ENCODE results near the gene NAT16. TPM values are rescaled to one million over a fixed set of nuclear protein-coding genes. Genes with fewer than 3 reads are reported as not detected.

The NAT16 gene
- total RNA-seq, 1 experiment from 2014 or later: not detected

DNA sequence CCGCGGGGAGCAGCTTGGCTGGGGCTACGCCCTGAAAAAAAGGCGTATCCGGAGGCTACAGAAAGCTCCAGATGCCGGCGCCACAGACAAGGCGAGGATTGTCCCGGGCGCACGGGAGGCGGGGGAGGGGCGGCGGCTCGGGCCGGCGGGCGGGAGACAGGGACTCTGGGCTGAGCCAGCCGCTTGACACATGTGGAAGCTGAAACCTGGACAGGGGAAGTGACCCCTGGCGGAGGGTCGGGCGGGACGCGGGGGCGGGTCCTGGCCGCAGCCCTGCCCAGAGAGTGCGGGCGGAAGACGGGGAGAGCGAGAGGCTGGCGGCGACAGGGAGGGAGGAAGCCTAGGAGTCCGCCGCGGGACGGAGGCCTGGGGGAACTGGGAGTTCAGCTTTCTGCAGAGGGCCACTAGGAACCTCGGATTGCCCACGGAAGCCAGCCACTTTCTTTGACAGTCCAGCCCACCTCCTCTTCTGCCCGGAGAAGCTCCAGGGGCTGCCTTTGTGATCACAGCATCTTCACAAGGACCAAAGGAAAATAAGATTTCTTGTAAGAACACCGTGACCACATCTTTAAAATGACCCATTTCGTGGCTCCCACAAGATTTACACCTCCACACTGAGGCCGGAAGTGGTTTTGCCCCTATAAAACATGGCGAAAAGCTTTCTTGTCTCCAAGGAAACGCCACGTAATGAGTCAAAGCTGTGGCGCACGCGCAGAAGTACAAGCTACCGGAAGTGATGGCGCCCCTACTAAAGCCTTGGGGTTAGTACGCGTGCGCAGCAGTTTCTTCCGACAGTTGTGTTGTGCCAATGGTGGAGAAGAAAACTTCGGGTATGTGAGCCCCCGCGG, 37.5 kb upstream of the NAT16 start, which contains the start of the genes PLOD3 and ZNHIT1:
PLOD3 (minus strand) TSS at position 194 of the 848 bp plus-strand sequence. CDS start 307 bp downstream, outside the sequence.
ZNHIT1 (plus strand) TSS at position 778 of the 848 bp plus-strand sequence; CDS start at position 809, 31 bp downstream.
- Histone ChIP-seq H3K27ac (ENCODE audit: low read length) (peak within 1 kb of the TSS; percentile 56), H3K36me3 (ENCODE audit: insufficient read depth, low read length) (no peaks in the 10 kb centered on the region), H2AFZ (ENCODE audit: low read length) (peak within 1 kb of the TSS; percentile 85), H3K9ac (ENCODE audit: low read length) (peak within 1 kb of the TSS; percentile 86), H3K27me3 (ENCODE audit: low read length) (no peaks in the 10 kb centered on the region), H3K9me3 (ENCODE audit: low read length) (no peaks in the 10 kb centered on the region), H4K20me1 (ENCODE audit: insufficient read depth, low read depth, low read length) (no peaks in the 10 kb centered on the region), H3K4me3 (ENCODE audit: low read length) (peak within 1 kb of the TSS; percentile 83), H3K79me2 (ENCODE audit: low read length) (peaks cover 54% of the 10 kb centered on the region), H3K4me2 (ENCODE audit: low read depth, low read length, poor library complexity, severe bottlenecking) (peak within 1 kb of the TSS; percentile 99), H3K4me1 (ENCODE audit: low read length) (peaks cover 21% of the 10 kb centered on the region), H3K9me2 (replicated peaks; ENCODE audit: insufficient read depth, low read length) (no peaks in the 10 kb centered on the region)
- peak; percentile 99 for DNase-seq

DNA sequence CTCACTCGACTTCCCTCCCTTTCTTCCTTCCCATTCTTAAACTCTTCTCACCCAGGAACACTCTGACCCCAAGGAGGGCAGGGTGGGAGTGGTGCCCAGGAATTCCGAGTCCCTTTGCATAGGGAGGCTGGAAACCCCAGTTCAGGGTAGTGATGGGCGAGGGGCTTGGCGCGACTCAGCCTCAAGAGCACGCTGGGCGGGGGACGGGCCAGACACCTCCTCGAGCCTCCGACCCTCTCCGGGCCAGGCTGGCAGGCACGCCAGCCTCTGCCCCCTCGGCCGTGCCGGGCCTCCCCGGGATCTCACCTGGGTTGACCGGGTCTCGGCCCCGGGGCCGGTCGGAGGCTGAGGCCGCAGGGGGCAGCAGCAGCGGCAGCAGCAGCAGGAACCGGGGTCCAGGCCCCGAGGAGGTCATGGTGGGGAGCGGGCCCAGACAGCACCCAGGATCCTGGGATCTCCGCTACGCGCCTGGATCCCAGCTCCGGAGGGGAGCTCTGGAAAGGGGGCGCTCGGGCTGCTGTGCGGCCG, 36.8 kb upstream of the NAT16 start:
- peak; percentile 57 for DNase-seq
- H3K4me2 ChIP-seq (ENCODE audit: low read depth, low read length, poor library complexity, severe bottlenecking): peak overlapping the region; percentile 99

DNA sequence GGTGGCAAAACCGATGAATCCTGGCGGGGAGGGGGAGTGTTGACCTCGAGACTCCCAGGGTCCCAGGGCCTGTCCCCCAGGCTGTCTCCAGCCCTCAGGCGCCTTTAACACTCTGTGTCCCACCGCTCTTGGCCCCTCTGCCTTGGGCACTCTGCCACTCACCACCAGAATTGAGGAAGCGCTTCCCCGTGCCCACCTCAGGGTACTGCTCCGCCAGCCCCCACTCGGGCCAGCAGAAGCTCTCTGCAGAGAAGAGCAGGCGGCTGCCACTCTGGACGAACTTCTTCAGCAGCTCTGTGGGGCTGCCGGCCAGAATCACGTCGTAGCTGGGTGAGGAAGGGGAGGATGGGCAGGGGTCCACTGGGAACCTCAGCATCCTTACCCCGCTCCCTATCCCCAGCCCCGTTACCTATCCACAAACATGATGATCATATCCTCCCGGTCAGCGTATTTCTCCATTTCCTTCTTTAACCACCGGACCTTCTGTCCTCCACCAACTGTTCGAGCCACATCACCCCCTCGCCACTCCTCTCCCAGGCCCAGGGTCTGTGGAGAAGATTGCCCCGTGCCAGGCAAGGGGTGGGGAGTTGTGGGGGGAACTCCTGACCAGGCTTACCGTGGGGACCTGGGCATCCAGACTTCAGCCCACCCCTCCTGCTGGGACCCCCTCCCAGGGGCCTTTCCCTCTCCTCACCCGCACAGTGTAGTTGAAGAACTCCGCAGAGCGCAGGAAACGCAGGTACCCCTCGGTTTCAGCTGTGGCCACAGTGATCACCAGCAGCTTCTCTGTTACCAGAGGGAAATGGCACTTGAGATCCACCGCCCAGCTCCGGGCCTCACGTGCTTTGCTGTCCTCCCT, 36.1 kb upstream of the NAT16 start:
- Histone ChIP-seq H4K20me1 (ENCODE audit: insufficient read depth, low read depth, low read length) (no peaks in the 10 kb centered on the region), H3K27me3 (ENCODE audit: low read length) (no peaks in the 10 kb centered on the region), H3K9me3 (ENCODE audit: low read length) (no peaks in the 10 kb centered on the region), H3K79me2 (ENCODE audit: low read length) (peaks cover 48% of the 10 kb centered on the region), H3K9me2 (replicated peaks; ENCODE audit: insufficient read depth, low read length) (no peaks in the 10 kb centered on the region), H2AFZ (ENCODE audit: low read length) (peak overlapping the region; percentile 85), H3K4me1 (ENCODE audit: low read length) (peaks cover 21% of the 10 kb centered on the region), H3K4me2 (ENCODE audit: low read depth, low read length, poor library complexity, severe bottlenecking) (peak overlapping the region; percentile 99), H3K36me3 (ENCODE audit: insufficient read depth, low read length) (no peaks in the 10 kb centered on the region), H3K27ac (ENCODE audit: low read length) (0 out of 2 replicates have a peak overlapping the region, but pooled peaks have one; percentile 6), H3K4me3 (ENCODE audit: low read length) (peak overlapping the region; percentile 83), H3K9ac (ENCODE audit: low read length) (peak overlapping the region; percentile 86)
- DNase-seq: peak; percentile 58

More for the DNA sequence above, 36.8 kb upstream of the NAT16 start:
- Histone ChIP-seq H3K9me2 (replicated peaks; ENCODE audit: insufficient read depth, low read length) (no peaks in the 10 kb centered on the region), H3K27ac (ENCODE audit: low read length) (0 out of 2 replicates have a peak overlapping the region, but pooled peaks have one; percentile 6), H3K27me3 (ENCODE audit: low read length) (no peaks in the 10 kb centered on the region), H3K36me3 (ENCODE audit: insufficient read depth, low read length) (no peaks in the 10 kb centered on the region), H3K4me1 (ENCODE audit: low read length) (peaks cover 21% of the 10 kb centered on the region), H3K9ac (ENCODE audit: low read length) (peak overlapping the region; percentile 86), H3K9me3 (ENCODE audit: low read length) (no peaks in the 10 kb centered on the region), H3K4me3 (ENCODE audit: low read length) (peak overlapping the region; percentile 83), H4K20me1 (ENCODE audit: insufficient read depth, low read depth, low read length) (no peaks in the 10 kb centered on the region), H2AFZ (ENCODE audit: low read length) (peak overlapping the region; percentile 85), H3K79me2 (ENCODE audit: low read length) (peaks cover 54% of the 10 kb centered on the region)

DNA sequence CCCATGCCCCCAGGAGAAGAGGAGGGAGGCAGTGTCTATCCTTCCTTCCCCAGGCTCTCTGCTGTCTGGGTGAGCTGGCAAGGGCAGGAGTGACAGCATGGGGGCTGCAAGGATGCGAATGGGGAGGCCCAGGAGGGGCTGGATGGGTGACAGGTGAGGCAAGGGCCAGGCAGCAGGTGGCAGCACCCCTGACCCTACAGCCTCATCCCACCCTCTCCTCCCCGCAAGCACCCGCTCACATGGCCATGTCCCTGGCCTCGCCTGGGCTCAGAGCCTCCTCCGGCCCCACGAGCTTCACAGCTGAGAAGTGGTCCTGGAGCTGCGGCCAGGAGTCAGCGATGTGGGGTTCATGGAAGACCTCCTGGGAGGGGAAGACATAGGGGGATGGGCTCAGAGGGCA, 31.9 kb upstream of the NAT16 start:
- Histone ChIP-seq H4K20me1 (ENCODE audit: insufficient read depth, low read depth, low read length) (no peaks in the 10 kb centered on the region), H3K27ac (ENCODE audit: low read length) (no peak overlapping the region), H3K9me3 (ENCODE audit: low read length) (no peaks in the 10 kb centered on the region), H3K4me1 (ENCODE audit: low read length) (peaks cover 11% of the 10 kb centered on the region), H3K4me2 (ENCODE audit: low read depth, low read length, poor library complexity, severe bottlenecking) (no peak overlapping the region), H2AFZ (ENCODE audit: low read length) (no peak overlapping the region), H3K27me3 (ENCODE audit: low read length) (no peaks in the 10 kb centered on the region), H3K36me3 (ENCODE audit: insufficient read depth, low read length) (no peaks in the 10 kb centered on the region), H3K4me3 (ENCODE audit: low read length) (no peak overlapping the region), H3K9ac (ENCODE audit: low read length) (no peak overlapping the region), H3K9me2 (replicated peaks; ENCODE audit: insufficient read depth, low read length) (no peaks in the 10 kb centered on the region), H3K79me2 (ENCODE audit: low read length) (peaks cover 14% of the 10 kb centered on the region)
- DNase-seq: no peak

DNA sequence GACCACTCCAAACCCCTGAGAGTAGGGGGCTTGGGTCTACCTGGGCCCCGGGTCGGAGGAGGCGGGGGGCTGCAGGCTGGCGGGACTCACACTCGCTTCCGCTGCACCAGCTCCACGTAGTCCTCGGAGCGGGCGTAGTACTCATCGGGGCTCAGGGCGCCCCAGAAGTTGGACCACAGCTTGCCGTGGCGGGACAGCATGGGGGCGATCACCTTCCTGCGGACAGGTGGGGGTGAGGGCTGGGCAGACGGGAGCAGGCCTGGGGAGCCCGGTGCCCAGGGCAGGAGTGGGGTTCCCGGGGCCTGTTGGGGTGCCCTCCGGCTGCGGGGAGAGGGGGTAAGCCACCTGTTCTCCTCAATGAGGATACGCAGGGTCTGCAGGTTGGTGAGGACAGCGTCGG, 31.4 kb upstream of the NAT16 start:
- no peaks in the 10 kb centered on the region for H3K9me3 ChIP-seq (ENCODE audit: low read length)
- no peak overlapping the region for H3K9ac ChIP-seq (ENCODE audit: low read length)
- H3K79me2 ChIP-seq (ENCODE audit: low read length): peaks cover 9% of the 10 kb centered on the region
- no peak overlapping the region for H3K27ac ChIP-seq (ENCODE audit: low read length)
- DNase-seq: no peak
- no peak overlapping the region for H2AFZ ChIP-seq (ENCODE audit: low read length)
- no peak overlapping the region for H3K4me2 ChIP-seq (ENCODE audit: low read depth, low read length, poor library complexity, severe bottlenecking)
- no peaks in the 10 kb centered on the region for H3K36me3 ChIP-seq (ENCODE audit: insufficient read depth, low read length)
- no peaks in the 10 kb centered on the region for H3K27me3 ChIP-seq (ENCODE audit: low read length)
- H4K20me1 ChIP-seq (ENCODE audit: insufficient read depth, low read depth, low read length): no peaks in the 10 kb centered on the region
- no peak overlapping the region for H3K4me3 ChIP-seq (ENCODE audit: low read length)
- peaks cover 7% of the 10 kb centered on the region for H3K4me1 ChIP-seq (ENCODE audit: low read length)
- H3K9me2 ChIP-seq (replicated peaks; ENCODE audit: insufficient read depth, low read length): no peaks in the 10 kb centered on the region

DNA sequence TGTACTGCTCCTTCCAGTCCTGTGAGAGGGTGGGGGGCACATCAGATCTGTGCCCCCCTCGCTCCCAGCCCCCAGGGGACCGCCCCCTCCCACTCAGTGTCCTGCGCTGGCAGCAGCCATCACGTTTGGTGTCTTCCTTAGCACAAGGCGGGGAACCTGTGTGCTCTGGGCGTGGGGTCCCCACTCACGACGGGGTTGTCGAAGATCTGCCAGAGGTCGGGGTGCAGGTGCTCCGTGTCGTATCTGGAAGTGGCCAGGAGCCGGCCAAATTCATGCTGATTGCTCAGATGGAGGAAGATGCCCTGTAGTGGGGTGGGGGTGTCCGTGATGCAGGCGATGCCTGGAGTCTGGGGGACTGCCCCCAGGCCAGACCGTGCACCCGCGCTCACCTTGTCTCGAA, 30.1 kb upstream of the NAT16 start:
- no peaks in the 10 kb centered on the region for H3K36me3 ChIP-seq (ENCODE audit: insufficient read depth, low read length)
- no peaks in the 10 kb centered on the region for H3K27me3 ChIP-seq (ENCODE audit: low read length)
- no peaks in the 10 kb centered on the region for H4K20me1 ChIP-seq (ENCODE audit: insufficient read depth, low read depth, low read length)
- no peaks in the 10 kb centered on the region for H3K9me3 ChIP-seq (ENCODE audit: low read length)
- no peaks in the 10 kb centered on the region for H3K9me2 ChIP-seq (replicated peaks; ENCODE audit: insufficient read depth, low read length)
- H3K4me2 ChIP-seq (ENCODE audit: low read depth, low read length, poor library complexity, severe bottlenecking): no peak overlapping the region
- no peak overlapping the region for H2AFZ ChIP-seq (ENCODE audit: low read length)
- H3K79me2 ChIP-seq (ENCODE audit: low read length): no peaks in the 10 kb centered on the region
- DNase-seq: no peak
- H3K4me3 ChIP-seq (ENCODE audit: low read length): no peak overlapping the region
- H3K27ac ChIP-seq (ENCODE audit: low read length): no peak overlapping the region
- H3K9ac ChIP-seq (ENCODE audit: low read length): no peak overlapping the region
- no peaks in the 10 kb centered on the region for H3K4me1 ChIP-seq (ENCODE audit: low read length)

DNA sequence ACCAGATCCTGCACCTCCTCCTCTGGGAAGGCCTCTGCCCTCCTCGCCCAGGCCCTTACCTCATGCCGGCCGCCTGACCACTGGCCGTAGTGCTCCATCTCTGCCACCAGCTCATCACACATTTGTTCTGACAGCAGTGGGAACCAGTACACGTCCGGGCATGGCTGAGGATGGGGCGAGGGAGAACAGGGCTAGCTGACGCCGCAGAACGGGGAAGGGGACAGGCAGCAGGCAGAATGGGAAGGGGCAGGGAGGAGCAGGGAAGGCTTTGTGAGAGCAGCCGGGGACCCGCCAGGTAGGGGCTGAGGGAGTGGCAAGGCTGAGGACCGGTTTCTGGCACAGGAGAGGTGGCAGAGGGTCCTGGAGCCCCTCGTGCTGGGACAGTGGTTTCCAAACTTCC, 28.7 kb upstream of the NAT16 start:
- H3K9ac ChIP-seq (ENCODE audit: low read length): no peak overlapping the region
- H3K9me2 ChIP-seq (replicated peaks; ENCODE audit: insufficient read depth, low read length): no peaks in the 10 kb centered on the region
- H3K4me3 ChIP-seq (ENCODE audit: low read length): no peak overlapping the region
- no peak overlapping the region for H3K4me2 ChIP-seq (ENCODE audit: low read depth, low read length, poor library complexity, severe bottlenecking)
- no peaks in the 10 kb centered on the region for H3K79me2 ChIP-seq (ENCODE audit: low read length)
- H4K20me1 ChIP-seq (ENCODE audit: insufficient read depth, low read depth, low read length): no peaks in the 10 kb centered on the region
- H3K27me3 ChIP-seq (ENCODE audit: low read length): no peaks in the 10 kb centered on the region
- no peak for DNase-seq
- no peaks in the 10 kb centered on the region for H3K36me3 ChIP-seq (ENCODE audit: insufficient read depth, low read length)
- H3K4me1 ChIP-seq (ENCODE audit: low read length): peaks cover 2% of the 10 kb centered on the region
- H2AFZ ChIP-seq (ENCODE audit: low read length): no peak overlapping the region
- no peaks in the 10 kb centered on the region for H3K9me3 ChIP-seq (ENCODE audit: low read length)
- no peak overlapping the region for H3K27ac ChIP-seq (ENCODE audit: low read length)

All from Karpas-422 (cell line).